Measurements from ENCODE around the gene PLPP1. TPM values are rescaled to one million over a fixed set of nuclear protein-coding genes. Genes with fewer than 3 reads are reported as not detected.

Gene PLPP1
- total RNA-seq, 1 donor from 2014 or later = 56.1 TPM

GRCh38 chr5:55446640-55447351, 88.0 kb downstream of the PLPP1 start:
- ATAC-seq = no peak
- H3K36me3 ChIP-seq = no peaks in the 10 kb centered on the region
- no peak for DNase-seq
- intact Hi-C loops (cut with DNase I) = no loop called here
- no peaks in the 10 kb centered on the region for H3K9me3 ChIP-seq
- H3K27ac ChIP-seq = no peak overlapping the region
- H3K4me3 ChIP-seq = no peak overlapping the region
- no peaks in the 10 kb centered on the region for H3K4me1 ChIP-seq
- no peaks in the 10 kb centered on the region for H3K27me3 ChIP-seq
- no peak for TF ChIP-seq CTCF (IDR thresholded peaks at IDR 0.05)

- H3K4me1 ChIP-seq = peaks cover 3% of the 10 kb centered on the region
- ATAC-seq (no peak), DNase-seq (no peak)
- H3K36me3 ChIP-seq = peaks cover 6% of the 10 kb centered on the region
- H3K9me3 ChIP-seq = no peaks in the 10 kb centered on the region
- intact Hi-C loops (cut with DNase I) = no loop called here
- no peaks in the 10 kb centered on the region for H3K27me3 ChIP-seq
- H3K4me3 ChIP-seq = no peak overlapping the region
- no peak for TF ChIP-seq CTCF (IDR thresholded peaks at IDR 0.05)
- H3K27ac ChIP-seq = no peak overlapping the region
Measured at GRCh38 chr5:55445791-55446190, 89.0 kb downstream of the PLPP1 start.

GRCh38 chr5:55441954-55442353, 92.8 kb downstream of the PLPP1 start:
- no peak for DNase-seq
- Histone ChIP-seq H3K9me3 (no peaks in the 10 kb centered on the region), H3K27ac (no peak overlapping the region), H3K4me1 (peaks cover 26% of the 10 kb centered on the region), H3K27me3 (no peaks in the 10 kb centered on the region), H3K36me3 (peaks cover 10% of the 10 kb centered on the region), H3K4me3 (no peak overlapping the region)
- ATAC-seq = no peak
- intact Hi-C loops (cut with DNase I) = no loop called here
- no peak for TF ChIP-seq CTCF (IDR thresholded peaks at IDR 0.05)

GRCh38 chr5:55441107-55441771, 93.5 kb downstream of the PLPP1 start:
- no peak for TF ChIP-seq CTCF (IDR thresholded peaks at IDR 0.05)
- peaks cover 26% of the 10 kb centered on the region for H3K4me1 ChIP-seq
- intact Hi-C loops (cut with DNase I) = no loop called here
- no peak for ATAC-seq
- H3K27me3 ChIP-seq = no peaks in the 10 kb centered on the region
- peaks cover 10% of the 10 kb centered on the region for H3K36me3 ChIP-seq
- no peaks in the 10 kb centered on the region for H3K9me3 ChIP-seq
- DNase-seq = no peak
- H3K4me3 ChIP-seq = no peak overlapping the region
- H3K27ac ChIP-seq = no peak overlapping the region

- intact Hi-C loops (cut with DNase I) = no loop called here
- H3K9me3 ChIP-seq = no peaks in the 10 kb centered on the region
- H3K27ac ChIP-seq = no peak overlapping the region
- ATAC-seq (peak; percentile 30), DNase-seq (no peak)
- H3K36me3 ChIP-seq = peaks cover 10% of the 10 kb centered on the region
- no peak overlapping the region for H3K4me3 ChIP-seq
- no peak for TF ChIP-seq CTCF (IDR thresholded peaks at IDR 0.05)
- peaks cover 26% of the 10 kb centered on the region for H3K4me1 ChIP-seq
- no peaks in the 10 kb centered on the region for H3K27me3 ChIP-seq
Measured at GRCh38 chr5:55440188-55440646, 94.5 kb downstream of the PLPP1 start.

Data from upper lobe of right lung (tissue), 1 donor.